Endothelial cell (in vitro differentiated cells): Measurements from ENCODE around the gene XRCC6. TPM values are rescaled to one million over a fixed set of nuclear protein-coding genes. Genes with fewer than 3 reads are reported as not detected.

Source experiments
- DNase-seq: peaks from one replicate; pipeline ENCODE4 v3.0.0; 2021; ENCODE audit warnings: low spot score
- H3K27ac Mint-ChIP-seq: one replicate; pipeline ENCODE4 v1.8.0; 2021; ENCODE audit warnings: mixed read lengths, inconsistent platforms; ENCODE audit not compliant: unreplicated experiment
- H3K27me3 Mint-ChIP-seq: one replicate; pipeline ENCODE4 v1.8.0; 2021; ENCODE audit warnings: mild to moderate bottlenecking, moderate library complexity, mixed read lengths, inconsistent platforms; ENCODE audit not compliant: unreplicated experiment
- H3K36me3 Mint-ChIP-seq: one replicate; pipeline ENCODE4 v1.8.0; 2021; ENCODE audit warnings: mild to moderate bottlenecking, low read depth, mixed read lengths, inconsistent platforms; ENCODE audit not compliant: unreplicated experiment
- H3K4me1 Mint-ChIP-seq: one replicate; pipeline ENCODE4 v1.8.0; 2021; ENCODE audit warnings: mild to moderate bottlenecking, mixed read lengths, inconsistent platforms; ENCODE audit not compliant: unreplicated experiment
- H3K4me3 Mint-ChIP-seq: one replicate; pipeline ENCODE4 v1.8.0; 2021; ENCODE audit warnings: mild to moderate bottlenecking, mixed read lengths, inconsistent platforms; ENCODE audit not compliant: unreplicated experiment
- H3K9me3 Mint-ChIP-seq: one replicate; pipeline ENCODE4 v1.8.0; 2021; ENCODE audit warnings: mixed read lengths, inconsistent platforms; ENCODE audit not compliant: unreplicated experiment
- total RNA-seq: library from RNA; stranded (reverse); fragmentation: NEBNext Ultra II Directional; extraction: Animal tissue kit (Norgen Biotek cat#: 25700); gene quantifications from one replicate; pipeline ENCODE4 v1.2.1, GENCODE V29; 2021; ENCODE audit not compliant: unreplicated experiment
- TF ChIP-seq, protein P1 (sequence below): fragments of 200-600 bp; sonication (generic); IDR thresholded peaks from one replicate; pipeline ENCODE4 v1.5.0; 2021; ENCODE audit warnings: antibody characterized with exemption; ENCODE audit not compliant: unreplicated experiment

Gene XRCC6
- total RNA-seq, 1 donor from 2014 or later: 211 TPM

DNA sequence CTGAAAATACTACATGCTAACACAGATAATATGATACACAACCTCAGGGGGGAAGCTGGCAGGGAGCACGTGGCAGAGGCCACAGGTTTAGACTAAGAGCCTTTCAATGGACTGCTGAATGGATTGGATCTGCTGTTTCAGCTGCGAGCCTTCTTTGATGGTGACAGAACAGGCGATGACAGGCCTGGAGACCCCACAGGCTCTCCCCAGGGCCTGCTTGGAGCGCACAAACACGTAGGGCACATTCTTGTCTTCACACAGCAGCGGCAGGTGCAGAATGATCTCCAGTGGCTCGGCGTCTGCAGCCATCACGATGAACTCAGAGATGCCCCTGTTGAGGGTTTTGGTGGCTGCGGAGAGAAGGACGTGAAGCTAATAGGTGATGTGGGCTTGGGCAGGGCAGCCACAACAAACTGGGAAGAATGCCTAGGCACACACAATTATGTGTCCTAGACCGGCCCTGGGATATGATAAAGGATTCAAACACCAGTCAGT, 53.8 kb downstream of the XRCC6 start:
- Mint-ChIP-seq H3K9me3 (no peaks in the 10 kb centered on the region), H3K36me3 (peaks cover 21% of the 10 kb centered on the region), H3K4me3 (peak overlapping the region; percentile 50), H3K4me1 (no peaks in the 10 kb centered on the region), H3K27me3 (peaks cover 3% of the 10 kb centered on the region), H3K27ac (no peak overlapping the region)
- no peak for DNase-seq
- TF ChIP-seq, protein P1, sequence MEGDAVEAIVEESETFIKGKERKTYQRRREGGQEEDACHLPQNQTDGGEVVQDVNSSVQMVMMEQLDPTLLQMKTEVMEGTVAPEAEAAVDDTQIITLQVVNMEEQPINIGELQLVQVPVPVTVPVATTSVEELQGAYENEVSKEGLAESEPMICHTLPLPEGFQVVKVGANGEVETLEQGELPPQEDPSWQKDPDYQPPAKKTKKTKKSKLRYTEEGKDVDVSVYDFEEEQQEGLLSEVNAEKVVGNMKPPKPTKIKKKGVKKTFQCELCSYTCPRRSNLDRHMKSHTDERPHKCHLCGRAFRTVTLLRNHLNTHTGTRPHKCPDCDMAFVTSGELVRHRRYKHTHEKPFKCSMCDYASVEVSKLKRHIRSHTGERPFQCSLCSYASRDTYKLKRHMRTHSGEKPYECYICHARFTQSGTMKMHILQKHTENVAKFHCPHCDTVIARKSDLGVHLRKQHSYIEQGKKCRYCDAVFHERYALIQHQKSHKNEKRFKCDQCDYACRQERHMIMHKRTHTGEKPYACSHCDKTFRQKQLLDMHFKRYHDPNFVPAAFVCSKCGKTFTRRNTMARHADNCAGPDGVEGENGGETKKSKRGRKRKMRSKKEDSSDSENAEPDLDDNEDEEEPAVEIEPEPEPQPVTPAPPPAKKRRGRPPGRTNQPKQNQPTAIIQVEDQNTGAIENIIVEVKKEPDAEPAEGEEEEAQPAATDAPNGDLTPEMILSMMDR: no peak

DNA sequence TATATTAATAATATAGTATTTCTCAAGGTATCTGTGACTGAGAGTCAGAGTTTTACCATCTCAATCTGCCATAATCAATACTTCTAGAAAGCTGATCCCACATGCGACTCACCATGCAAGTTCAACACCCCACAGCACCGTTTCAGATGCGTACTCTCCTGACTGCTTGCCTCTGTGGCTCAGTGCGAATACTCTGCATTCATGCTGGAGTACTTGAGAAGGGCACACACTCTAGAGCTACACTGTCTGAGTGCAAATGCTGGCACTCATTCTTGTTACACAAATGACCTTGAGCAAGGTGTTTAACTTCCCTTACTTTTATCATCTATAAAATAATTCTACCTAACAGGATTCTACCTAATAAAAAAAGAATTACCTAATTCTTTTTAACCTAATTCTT, 55.0 kb downstream of the XRCC6 start:
- no peaks in the 10 kb centered on the region for H3K4me1 Mint-ChIP-seq
- H3K27me3 Mint-ChIP-seq: peaks cover 3% of the 10 kb centered on the region
- no peak overlapping the region for H3K27ac Mint-ChIP-seq
- no peak for DNase-seq
- H3K4me3 Mint-ChIP-seq: no peak overlapping the region
- TF ChIP-seq, protein P1: no peak
- H3K36me3 Mint-ChIP-seq: peaks cover 21% of the 10 kb centered on the region
- H3K9me3 Mint-ChIP-seq: no peaks in the 10 kb centered on the region

DNA sequence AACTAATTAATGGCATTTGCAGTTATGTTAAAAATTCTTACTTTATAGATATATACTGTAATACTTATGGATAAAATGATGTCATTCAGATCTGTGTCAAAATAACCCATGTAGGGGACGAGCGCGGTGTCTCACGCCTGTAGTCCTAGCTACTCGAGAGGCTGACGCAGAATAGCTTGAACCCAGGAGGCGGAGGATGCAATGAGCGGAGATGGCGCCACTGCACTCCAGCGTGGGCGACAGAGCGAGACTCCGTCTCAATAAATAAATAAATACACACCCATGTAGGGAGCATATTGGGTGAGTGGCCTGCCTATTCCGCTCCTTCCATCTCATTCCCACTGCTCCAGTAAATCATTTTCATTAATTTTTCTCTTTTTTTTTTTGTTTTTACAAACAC, 60.5 kb downstream of the XRCC6 start:
- Mint-ChIP-seq H3K4me3 (peak overlapping the region; percentile 98), H3K9me3 (no peaks in the 10 kb centered on the region), H3K36me3 (peaks cover 9% of the 10 kb centered on the region), H3K27me3 (peaks cover 4% of the 10 kb centered on the region), H3K4me1 (peaks cover 3% of the 10 kb centered on the region), H3K27ac (no peak overlapping the region)
- TF ChIP-seq, protein P1: no peak
- DNase-seq: no peak

DNA sequence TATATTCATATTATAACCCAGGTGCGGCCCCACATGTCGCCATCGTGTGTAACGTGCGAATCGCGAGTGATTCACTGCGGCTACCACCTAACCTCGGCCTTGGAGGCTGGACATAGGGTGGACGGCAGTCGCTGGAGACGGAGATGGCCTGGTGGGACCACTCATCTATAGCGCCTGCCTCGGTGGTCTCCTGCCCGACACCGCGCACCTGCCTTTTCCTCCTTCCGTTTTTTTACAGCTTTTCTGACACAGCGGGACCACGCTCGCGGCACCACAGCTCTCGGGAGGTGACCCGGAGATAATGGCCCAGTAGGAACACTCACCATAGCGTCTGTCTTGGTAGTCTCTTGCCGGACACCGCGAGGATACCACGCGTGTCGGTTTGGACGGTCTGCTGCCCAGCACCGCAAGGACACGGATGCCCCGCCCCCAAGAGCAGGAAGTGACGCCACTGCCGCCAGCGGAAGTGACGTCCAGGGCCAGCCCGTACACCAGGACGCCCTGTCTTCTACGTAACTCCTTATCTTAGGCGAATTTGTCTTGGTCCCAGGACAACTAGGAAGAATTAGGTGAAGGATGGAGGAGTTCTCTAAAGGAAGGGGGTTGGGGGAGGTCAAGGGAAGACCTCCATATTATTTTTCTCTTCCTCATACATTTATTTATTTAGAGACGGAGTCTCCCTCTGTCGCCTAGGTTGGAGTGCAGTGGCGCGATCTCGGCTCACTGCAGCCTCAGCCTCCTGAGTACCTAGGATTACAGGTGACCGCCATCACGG, 61.1 kb downstream of the XRCC6 start:
- peak overlapping the region; percentile 84 for H3K27ac Mint-ChIP-seq
- peaks cover 5% of the 10 kb centered on the region for H3K4me1 Mint-ChIP-seq
- TF ChIP-seq, protein P1: no peak
- no peaks in the 10 kb centered on the region for H3K9me3 Mint-ChIP-seq
- H3K4me3 Mint-ChIP-seq: peak overlapping the region; percentile 98
- H3K27me3 Mint-ChIP-seq: peaks cover 4% of the 10 kb centered on the region
- peaks cover 9% of the 10 kb centered on the region for H3K36me3 Mint-ChIP-seq
- DNase-seq: peak; percentile 81

DNA sequence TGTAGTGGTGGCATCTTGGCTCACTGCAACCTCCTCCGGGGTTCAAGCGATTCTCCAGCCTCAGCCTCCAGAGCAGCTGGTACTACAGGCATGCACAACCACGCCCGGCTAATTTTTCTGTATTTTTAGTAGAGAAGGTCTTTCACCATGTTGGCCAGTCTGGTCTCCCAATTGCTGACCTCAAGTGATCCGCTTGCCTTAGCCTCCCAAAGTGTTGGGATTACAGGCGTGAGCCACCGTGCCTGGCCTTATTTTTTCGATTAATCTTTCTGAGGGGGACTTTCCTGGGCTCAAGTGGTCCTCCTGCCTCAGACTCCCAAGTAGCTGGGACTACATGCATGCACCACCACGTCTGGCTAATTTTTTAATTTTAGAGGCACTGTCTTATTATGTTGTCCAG, 62.0 kb downstream of the XRCC6 start:
- peaks cover 6% of the 10 kb centered on the region for H3K36me3 Mint-ChIP-seq
- peaks cover 13% of the 10 kb centered on the region for H3K4me1 Mint-ChIP-seq
- H3K27me3 Mint-ChIP-seq: peaks cover 2% of the 10 kb centered on the region
- no peaks in the 10 kb centered on the region for H3K9me3 Mint-ChIP-seq
- peak overlapping the region; percentile 70 for H3K27ac Mint-ChIP-seq
- peak overlapping the region; percentile 98 for H3K4me3 Mint-ChIP-seq
- no peak for DNase-seq
- TF ChIP-seq, protein P1: no peak
